Activated naive CD4-positive, alpha-beta T cell treated with anti-CD3 and anti-CD28 coated beads, Interleukin-2, amount 10 ng/mL, durations not matched to agents 7 days and 5 days (primary cell): ENCODE results near the gene MAN1B1.
"Not testable (repeated sequence)": the region's sequence is repeated elsewhere in the genome, so short reads cannot be mapped to it uniquely, and the experiment has no call there.

Experiments used
- CTCF ChIA-PET: fragments of 350-600 bp; sonication (Branson Sonifier 250); formaldehyde crosslinking; loops from one replicate; lab custom pipeline; 2021; ENCODE audit warnings: antibody characterized with exemption; lab: Charles Lee
- DNase-seq: peaks from one replicate; pipeline ENCODE4 v3.0.0-alpha.2; 2020
- H3K27ac Mint-ChIP-seq: one replicate; pipeline ENCODE4 v1.8.0; 2021; ENCODE audit warnings: mild to moderate bottlenecking, moderate library complexity, mixed read lengths
- H3K27me3 Mint-ChIP-seq: one replicate; pipeline ENCODE4 v1.8.0; 2021; ENCODE audit warnings: mild to moderate bottlenecking, mixed read lengths
- H3K36me3 Mint-ChIP-seq: one replicate; pipeline ENCODE4 v1.8.0; 2021; ENCODE audit warnings: mixed read lengths
- H3K4me1 Mint-ChIP-seq: one replicate; pipeline ENCODE4 v1.8.0; 2021; ENCODE audit warnings: mixed read lengths
- H3K4me3 Mint-ChIP-seq: one replicate; pipeline ENCODE4 v1.8.0; 2021; ENCODE audit warnings: mild to moderate bottlenecking, moderate library complexity, mixed read lengths
- H3K9me3 Mint-ChIP-seq: one replicate; pipeline ENCODE4 v1.8.0; 2021; ENCODE audit warnings: mixed read lengths

MAN1B1 gene

DNA sequence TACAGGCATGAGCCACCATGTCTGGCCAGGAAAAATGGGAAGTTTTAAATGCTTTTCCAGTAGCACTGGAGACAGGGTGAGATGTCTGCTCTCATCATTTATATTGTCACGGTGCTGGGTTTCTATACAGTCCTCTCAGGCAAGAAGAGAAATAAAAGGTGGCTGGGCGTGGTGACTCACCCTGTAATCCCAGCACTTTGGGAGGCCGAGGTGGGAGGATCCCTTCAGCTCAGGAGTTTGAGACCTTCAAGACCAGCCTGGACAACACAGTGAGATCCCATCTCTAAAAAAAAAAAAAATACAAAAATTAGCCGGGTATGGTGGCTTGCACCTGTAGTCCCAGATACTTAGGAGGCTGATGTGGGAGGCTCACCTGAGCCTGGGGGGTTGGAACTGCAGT is 47.4 kb downstream of the MAN1B1 start:
- no peak overlapping the region for H3K27ac Mint-ChIP-seq

DNA sequence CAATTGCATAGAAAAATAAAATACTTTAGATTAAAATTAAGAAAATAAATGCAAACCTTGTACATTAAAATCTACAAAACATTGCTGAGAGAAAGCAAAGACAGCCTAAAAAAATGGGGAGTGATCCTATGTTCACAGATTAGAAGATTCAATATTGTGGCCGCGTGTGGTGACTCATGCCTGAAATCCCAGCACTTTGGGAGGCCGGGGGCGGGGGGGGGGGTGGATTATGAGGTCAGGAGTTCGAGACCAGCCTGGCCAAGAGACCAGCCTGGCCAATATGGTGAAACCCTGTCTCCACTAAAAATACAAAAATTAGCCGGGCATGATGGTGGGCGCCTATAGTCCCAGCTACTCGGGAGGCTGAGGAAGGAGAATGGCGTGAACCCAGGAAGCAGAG is 48.4 kb downstream of the MAN1B1 start:
- CTCF ChIA-PET, H3K9me3 Mint-ChIP-seq, DNase-seq, H3K36me3 Mint-ChIP-seq, H3K27ac Mint-ChIP-seq, H3K4me3 Mint-ChIP-seq: not testable (repeated sequence)
- Mint-ChIP-seq H3K27me3 (peaks cover 76% of the 10 kb centered on the region), H3K4me1 (peaks cover 13% of the 10 kb centered on the region)

More for the DNA sequence above, 47.4 kb downstream of the MAN1B1 start:
- CTCF ChIA-PET = no interaction called here
- H3K27me3 Mint-ChIP-seq = peaks cover 67% of the 10 kb centered on the region
- no peaks in the 10 kb centered on the region for H3K36me3 Mint-ChIP-seq
- no peaks in the 10 kb centered on the region for H3K9me3 Mint-ChIP-seq
- DNase-seq = no peak
- H3K4me1 Mint-ChIP-seq = peaks cover 7% of the 10 kb centered on the region
- H3K4me3 Mint-ChIP-seq = no peak overlapping the region

DNA sequence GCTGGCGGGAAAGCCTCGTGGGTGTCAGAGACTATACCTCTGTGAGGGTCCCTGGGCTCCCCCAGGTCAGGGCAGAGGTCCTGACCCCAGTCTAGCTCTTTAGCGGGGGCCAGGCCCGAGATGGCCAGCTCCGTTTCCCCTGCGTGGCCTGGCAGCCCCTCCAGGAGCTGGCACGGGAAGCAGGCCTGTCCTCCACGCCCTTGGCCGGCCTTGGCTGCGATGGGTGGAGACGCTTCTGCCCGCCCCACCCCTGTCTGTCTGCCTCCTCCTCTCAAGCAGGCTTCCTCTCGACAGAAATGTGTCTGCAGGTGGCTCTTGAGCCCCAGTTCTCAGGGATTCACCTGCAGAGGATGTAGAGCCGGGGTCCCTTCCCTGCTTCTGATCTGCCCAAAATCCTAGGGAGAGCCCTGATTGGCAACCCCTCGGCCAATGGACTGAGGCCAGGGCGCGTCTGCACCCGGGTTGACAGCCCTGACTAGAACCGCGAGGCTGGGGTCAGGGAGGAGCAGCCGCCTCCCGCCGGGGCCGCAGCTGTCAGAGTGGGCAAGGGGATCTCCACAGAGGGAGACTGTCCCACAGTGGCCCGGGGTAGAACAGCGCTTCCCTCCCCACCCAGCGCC is 49.6 kb downstream of the MAN1B1 start:
- Mint-ChIP-seq H3K27me3 (peaks cover 83% of the 10 kb centered on the region), H3K4me3 (no peak overlapping the region), H3K27ac (no peak overlapping the region), H3K36me3 (no peaks in the 10 kb centered on the region), H3K4me1 (peaks cover 19% of the 10 kb centered on the region), H3K9me3 (no peaks in the 10 kb centered on the region)
- no peak for DNase-seq
- CTCF ChIA-PET = no interaction called here

DNA sequence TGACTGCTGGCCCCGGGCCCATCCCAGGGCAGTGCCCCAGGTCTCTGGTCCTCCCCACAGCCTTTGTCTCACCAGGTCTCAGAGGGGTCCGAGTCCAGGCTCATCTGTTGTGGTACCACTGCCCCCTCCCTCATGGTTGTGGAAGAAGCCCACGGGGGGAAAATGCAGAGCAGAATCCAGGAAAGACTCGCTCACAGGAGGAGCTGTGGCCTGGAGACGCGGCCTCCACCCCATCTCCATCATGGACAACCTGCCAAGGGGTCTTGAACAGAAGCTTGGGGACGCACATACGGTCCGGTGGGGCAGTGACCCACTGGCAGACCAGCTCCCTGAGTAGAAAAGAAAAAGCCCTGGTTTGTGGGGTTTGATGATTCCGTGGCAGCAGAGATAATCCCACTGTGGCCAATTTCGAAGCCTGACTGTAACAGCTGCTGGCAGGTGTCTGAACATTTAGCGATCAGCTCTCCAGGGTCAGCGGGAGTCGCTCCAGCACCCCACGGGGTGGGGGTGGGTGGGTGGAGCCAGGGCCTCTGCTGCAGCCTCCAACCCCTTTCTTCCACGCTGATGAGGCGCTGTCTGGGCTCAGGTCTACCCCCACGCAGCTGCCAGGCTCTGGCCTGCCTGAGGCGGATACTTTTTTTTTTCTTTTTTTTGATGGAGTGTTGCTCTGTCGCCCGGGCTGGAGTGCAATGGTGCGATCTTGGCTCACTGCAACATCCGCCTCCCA is 50.3 kb downstream of the MAN1B1 start:
- no peaks in the 10 kb centered on the region for H3K36me3 Mint-ChIP-seq
- H3K27ac Mint-ChIP-seq = no peak overlapping the region
- H3K4me3 Mint-ChIP-seq = no peak overlapping the region
- H3K4me1 Mint-ChIP-seq = peaks cover 19% of the 10 kb centered on the region
- DNase-seq = no peak
- peaks cover 83% of the 10 kb centered on the region for H3K27me3 Mint-ChIP-seq
- H3K9me3 Mint-ChIP-seq = no peaks in the 10 kb centered on the region
- CTCF ChIA-PET = no interaction called here

DNA sequence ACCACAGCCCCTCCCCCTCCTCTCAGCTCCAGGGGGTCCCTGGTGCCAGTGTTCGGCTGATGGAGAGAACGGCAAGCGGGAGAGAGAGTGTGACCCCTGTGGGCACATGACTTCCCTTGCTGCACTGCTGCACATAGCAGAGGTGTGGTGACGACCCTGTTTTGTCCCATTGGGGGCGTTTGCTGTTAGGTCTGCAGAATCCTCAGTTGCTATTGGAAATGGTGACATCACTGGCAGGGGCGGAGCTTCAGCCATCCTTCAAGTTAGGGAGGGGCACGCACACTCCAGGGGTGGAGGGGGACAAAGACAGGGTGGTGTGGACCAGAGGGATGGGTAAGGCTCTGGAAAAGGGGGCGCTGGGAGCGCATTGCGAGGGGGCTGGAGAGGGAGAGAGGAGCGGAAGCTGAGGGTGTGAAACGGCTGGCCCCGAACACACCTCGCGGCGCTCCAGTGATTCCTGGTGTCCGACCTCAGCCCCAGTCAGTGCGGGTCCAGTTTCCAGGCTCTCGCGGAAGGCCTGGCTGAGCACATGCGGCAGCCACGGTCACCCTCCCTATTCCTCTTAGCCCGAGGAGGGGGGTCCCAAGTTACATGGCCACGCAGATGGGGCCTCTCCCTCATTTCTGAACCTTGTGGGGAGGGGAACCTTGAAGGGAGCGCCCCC is 51.4 kb downstream of the MAN1B1 start:
- Mint-ChIP-seq H3K36me3 (no peaks in the 10 kb centered on the region), H3K4me1 (peaks cover 19% of the 10 kb centered on the region), H3K4me3 (no peak overlapping the region), H3K27me3 (peaks cover 94% of the 10 kb centered on the region), H3K27ac (no peak overlapping the region), H3K9me3 (no peaks in the 10 kb centered on the region)
- CTCF ChIA-PET = interaction anchor here (0.9 to 1.8 kb wide), 3 partner anchors 9 to 103 kb away, joined by 3 to 6 read pairs (median 4); partner anchors contain the start of gene TUBB4B
- no peak for DNase-seq

DNA sequence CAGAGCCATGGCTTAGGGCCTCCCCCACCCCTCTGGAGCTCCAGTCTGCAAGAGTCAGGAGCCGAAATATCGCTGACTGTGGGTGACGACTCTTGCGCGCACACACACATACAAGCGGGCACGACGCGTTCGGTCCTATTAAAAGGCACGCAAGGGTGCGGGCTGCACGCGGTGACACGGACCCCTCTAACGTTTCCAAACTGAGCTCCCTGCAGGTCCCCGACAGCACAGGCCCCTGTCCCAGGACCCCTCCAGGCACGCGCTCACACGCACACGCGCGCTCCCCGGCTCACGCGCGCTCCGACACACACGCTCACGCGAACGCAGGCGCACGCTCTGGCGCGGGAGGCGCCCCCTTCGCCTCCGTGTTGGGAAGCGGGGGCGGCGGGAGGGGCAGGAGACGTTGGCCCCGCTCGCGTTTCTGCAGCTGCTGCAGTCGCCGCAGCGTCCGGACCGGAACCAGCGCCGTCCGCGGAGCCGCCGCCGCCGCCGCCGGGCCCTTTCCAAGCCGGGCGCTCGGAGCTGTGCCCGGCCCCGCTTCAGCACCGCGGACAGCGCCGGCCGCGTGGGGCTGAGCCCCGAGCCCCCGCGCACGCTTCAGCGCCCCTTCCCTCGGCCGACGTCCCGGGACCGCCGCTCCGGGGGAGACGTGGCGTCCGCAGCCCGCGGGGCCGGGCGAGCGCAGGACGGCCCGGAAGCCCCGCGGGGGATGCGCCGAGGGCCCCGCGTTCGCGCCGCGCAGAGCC is 52.1 kb downstream of the MAN1B1 start, which contains the start of gene GRIN1:
Gene GRIN1, plus strand, starts transcription at position 433 of the 746 bp plus-strand sequence. CDS start 333 bp downstream, outside the sequence.
- H3K4me3 Mint-ChIP-seq = no peak within 1 kb of the TSS
- DNase-seq = peak; percentile 68
- peaks cover 19% of the 10 kb centered on the region for H3K4me1 Mint-ChIP-seq
- CTCF ChIA-PET = interaction anchor here (0.9 to 1.8 kb wide), 3 partner anchors 9 to 102 kb away, joined by 3 to 6 read pairs (median 4); partner anchors contain the start of gene TUBB4B
- no peaks in the 10 kb centered on the region for H3K9me3 Mint-ChIP-seq
- no peaks in the 10 kb centered on the region for H3K36me3 Mint-ChIP-seq
- H3K27ac Mint-ChIP-seq = no peak within 1 kb of the TSS
- H3K27me3 Mint-ChIP-seq = peaks cover 97% of the 10 kb centered on the region

DNA sequence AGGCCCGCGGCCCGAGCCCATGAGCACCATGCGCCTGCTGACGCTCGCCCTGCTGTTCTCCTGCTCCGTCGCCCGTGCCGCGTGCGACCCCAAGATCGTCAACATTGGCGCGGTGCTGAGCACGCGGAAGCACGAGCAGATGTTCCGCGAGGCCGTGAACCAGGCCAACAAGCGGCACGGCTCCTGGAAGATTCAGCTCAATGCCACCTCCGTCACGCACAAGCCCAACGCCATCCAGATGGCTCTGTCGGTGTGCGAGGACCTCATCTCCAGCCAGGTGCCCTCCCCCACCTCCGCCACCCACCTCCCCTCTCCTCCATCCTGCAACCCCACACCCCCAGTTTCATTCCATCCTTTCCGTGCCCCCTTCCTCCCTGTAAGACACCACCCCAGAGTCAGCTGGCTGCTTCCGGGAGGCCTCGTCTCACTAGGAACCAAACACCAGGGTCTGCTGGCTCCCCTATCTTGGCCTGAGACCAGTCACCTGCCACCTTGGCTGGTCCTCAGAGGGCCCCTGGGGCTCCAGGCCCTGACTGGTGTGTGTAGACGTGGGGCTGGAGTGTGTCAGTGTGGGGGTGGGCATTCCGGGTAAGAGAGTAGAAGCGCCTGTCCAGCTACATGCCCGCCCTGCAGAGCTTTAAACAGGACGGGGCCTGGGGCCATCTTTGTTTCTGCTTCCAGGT is 52.8 kb downstream of the MAN1B1 start:
- H3K4me3 Mint-ChIP-seq = no peak overlapping the region
- CTCF ChIA-PET = interaction anchor here (1.1 to 1.8 kb wide), 2 partner anchors 10 to 93 kb away, joined by 4 to 6 read pairs; no protein-coding TSS in a partner anchor
- peaks cover 19% of the 10 kb centered on the region for H3K4me1 Mint-ChIP-seq
- peaks cover 93% of the 10 kb centered on the region for H3K27me3 Mint-ChIP-seq
- no peak overlapping the region for H3K27ac Mint-ChIP-seq
- no peaks in the 10 kb centered on the region for H3K9me3 Mint-ChIP-seq
- DNase-seq = no peak
- no peaks in the 10 kb centered on the region for H3K36me3 Mint-ChIP-seq

DNA sequence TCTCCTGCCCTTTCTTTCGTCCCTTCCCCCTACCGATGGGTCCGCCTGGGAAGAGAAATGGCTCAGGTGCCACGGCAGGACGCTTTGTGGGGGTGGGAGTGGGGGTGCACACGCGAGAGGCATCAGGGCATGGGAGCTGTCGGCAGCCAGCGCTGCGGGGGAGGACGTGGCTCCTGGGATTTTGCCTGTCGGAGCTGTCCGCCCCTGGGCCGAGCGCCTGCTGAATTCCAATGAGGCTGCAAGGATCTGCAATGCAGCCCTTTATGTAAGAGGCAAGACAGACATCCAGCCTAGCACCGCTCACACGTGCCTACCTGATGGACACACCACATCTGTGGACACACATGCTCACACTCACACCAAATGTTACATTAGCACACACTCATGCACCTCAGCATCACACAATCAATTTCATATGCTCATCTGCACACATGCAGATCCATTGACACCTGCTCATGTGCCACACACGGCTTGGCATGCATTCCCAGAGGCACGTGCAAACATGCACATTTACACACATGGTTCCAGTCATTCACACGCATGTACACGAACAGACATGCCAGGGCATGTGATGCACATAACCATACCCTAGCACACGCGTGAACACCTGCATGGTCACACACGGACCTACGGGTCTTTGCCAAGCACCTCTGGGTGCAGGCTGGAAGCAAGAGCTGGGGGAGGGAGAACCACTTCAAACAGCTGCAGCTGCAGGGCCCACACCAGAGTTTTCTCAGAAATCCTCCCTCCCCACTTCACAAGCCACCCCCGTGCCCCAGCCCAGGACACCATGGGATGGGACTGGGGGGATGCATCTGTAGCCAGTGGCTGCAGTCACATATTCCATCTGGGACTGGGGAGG is 53.6 kb downstream of the MAN1B1 start:
- H3K9me3 Mint-ChIP-seq = no peaks in the 10 kb centered on the region
- H3K4me1 Mint-ChIP-seq = peaks cover 19% of the 10 kb centered on the region
- H3K27ac Mint-ChIP-seq = no peak overlapping the region
- H3K4me3 Mint-ChIP-seq = no peak overlapping the region
- H3K27me3 Mint-ChIP-seq = peaks cover 86% of the 10 kb centered on the region
- DNase-seq = no peak
- H3K36me3 Mint-ChIP-seq = no peaks in the 10 kb centered on the region
- CTCF ChIA-PET = no interaction called here

DNA sequence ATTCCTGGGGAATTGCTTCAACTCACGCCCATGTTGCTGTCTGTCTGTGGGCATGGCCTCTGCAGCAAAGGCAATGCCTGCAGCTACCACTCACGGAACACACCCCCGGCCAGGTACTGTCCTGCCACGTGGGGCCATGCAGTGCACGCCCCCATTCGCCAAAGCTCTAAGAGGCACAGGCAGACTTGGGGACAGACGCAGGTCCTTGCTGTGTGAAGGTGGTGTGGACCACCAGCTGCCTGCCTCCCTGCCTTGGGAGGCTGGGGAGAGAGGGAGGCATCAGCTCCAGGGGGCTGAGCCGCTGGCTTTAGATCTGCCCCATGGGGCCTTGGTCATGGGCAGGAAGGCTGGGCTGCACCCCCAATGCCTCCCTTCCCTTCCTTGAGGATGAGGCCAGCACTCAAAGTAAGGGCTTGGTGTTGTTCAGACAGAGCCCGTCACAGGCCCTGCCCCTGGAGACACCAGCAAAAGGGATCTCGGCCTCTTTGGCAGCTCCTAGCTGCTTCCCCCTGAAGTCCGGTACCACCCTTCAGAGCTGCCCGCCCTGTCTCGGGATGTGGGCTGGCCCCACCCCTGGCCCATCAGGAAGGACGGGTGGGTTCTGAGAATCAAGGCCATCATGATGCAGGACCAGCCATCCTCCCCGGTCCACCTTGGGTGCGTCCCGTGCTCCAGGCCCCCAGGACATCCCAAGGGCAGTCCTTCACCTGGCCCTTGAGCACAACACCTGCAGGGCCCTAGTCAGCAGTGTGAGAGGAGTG is 54.4 kb downstream of the MAN1B1 start:
- CTCF ChIA-PET = no interaction called here
- no peak overlapping the region for H3K4me3 Mint-ChIP-seq
- H3K4me1 Mint-ChIP-seq = peaks cover 19% of the 10 kb centered on the region
- no peaks in the 10 kb centered on the region for H3K9me3 Mint-ChIP-seq
- no peak overlapping the region for H3K27ac Mint-ChIP-seq
- H3K27me3 Mint-ChIP-seq = peaks cover 78% of the 10 kb centered on the region
- no peaks in the 10 kb centered on the region for H3K36me3 Mint-ChIP-seq
- no peak for DNase-seq

DNA sequence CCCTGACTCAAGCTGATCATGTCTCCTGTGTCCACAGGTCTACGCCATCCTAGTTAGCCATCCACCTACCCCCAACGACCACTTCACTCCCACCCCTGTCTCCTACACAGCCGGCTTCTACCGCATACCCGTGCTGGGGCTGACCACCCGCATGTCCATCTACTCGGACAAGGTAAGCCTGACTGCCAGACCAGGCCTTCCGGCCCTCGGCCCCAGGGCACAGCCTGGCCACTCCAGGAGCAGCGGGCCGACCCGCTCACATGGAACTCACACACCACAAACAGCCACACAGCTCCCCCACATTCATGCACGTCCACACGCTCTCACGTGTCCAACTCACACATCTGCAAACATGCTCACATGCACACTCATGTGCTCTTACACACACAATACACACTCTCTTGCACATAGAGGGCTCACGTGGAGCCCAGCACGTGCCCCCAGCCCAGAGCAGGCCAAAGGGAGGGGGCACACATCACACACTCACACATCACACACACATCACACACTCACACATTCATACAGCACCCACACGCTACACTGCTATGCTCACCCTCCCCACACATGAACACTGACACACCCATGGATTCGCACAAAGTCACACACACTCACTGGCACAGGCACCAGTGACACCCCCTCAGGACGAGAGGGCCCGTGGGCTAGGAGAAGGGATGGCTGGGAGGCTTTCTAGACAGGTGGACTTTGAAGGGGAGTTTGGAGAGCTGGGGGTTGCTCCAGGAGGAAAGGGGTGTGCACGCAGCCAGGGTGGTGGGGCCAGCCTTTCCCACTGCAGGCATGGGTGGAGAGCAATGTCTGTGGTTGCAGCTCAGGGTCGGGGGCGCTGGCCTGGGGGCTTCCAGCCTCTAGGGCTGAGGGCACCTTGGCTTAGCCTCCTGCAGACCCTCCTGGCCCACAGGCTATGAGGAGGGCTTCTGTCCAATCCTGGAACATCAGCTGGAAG is 55.5 kb downstream of the MAN1B1 start:
- Mint-ChIP-seq H3K9me3 (no peaks in the 10 kb centered on the region), H3K4me3 (no peak overlapping the region), H3K4me1 (peaks cover 19% of the 10 kb centered on the region), H3K27ac (no peak overlapping the region), H3K36me3 (no peaks in the 10 kb centered on the region), H3K27me3 (peaks cover 71% of the 10 kb centered on the region)
- CTCF ChIA-PET = no interaction called here
- DNase-seq = no peak

DNA sequence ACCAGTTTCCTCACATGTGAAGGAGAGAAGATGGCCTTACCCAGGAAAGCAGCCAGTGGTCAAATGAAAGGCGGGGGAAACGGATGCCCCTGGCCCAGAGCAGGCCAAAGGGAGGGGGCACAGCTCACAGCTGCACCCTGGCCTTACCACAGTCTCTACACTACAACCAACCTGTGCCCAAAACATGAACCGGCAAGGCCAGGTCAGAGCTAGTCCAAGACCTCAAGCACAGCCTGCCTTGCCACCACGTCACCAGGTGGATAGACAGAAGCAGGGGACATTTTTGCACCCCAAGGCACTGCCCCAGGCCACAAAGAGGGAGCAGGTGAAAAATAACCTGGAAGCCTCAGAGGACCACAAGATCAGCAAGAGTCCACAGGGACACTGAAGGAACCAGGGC is 56.7 kb downstream of the MAN1B1 start:
- no peak for DNase-seq
- no peaks in the 10 kb centered on the region for H3K9me3 Mint-ChIP-seq
- no peaks in the 10 kb centered on the region for H3K36me3 Mint-ChIP-seq
- H3K4me3 Mint-ChIP-seq = no peak overlapping the region
- peaks cover 15% of the 10 kb centered on the region for H3K4me1 Mint-ChIP-seq
- H3K27me3 Mint-ChIP-seq = peaks cover 61% of the 10 kb centered on the region
- CTCF ChIA-PET = no interaction called here
- H3K27ac Mint-ChIP-seq = no peak overlapping the region
